Measurements from ENCODE around the gene INPP5K.

INPP5K gene

GRCh38 chr17:1485423-1486376 lies 30.7 kb downstream of the INPP5K start (continued):
- TF ChIP-seq ZNF76 (tag by site-specific recombination; IDR thresholded peaks at IDR 0.05; ENCODE audit: borderline replicate concordance, low read depth) (no peak), GFI1B (tag by site-specific recombination; IDR thresholded peaks at IDR 0.05) (no peak), ZNF184 (tag by site-specific recombination; IDR thresholded peaks at IDR 0.05) (no peak), ZNF449 (tag by site-specific recombination; IDR thresholded peaks at IDR 0.05) (0 out of 2 replicates have a peak, but pooled peaks have one; percentile 26), ZFP69B (tag by site-specific recombination; IDR thresholded peaks at IDR 0.05) (0 out of 2 replicates have a peak, but pooled peaks have one; percentile 13), ZNF558 (tag by site-specific recombination; IDR thresholded peaks at IDR 0.05) (no peak), ZNF398 (tag by site-specific recombination; IDR thresholded peaks at IDR 0.05) (peak; percentile 36; the same call in 1 of the 2 replicates), ZNF596 (tag by site-specific recombination; IDR thresholded peaks at IDR 0.05) (0 out of 2 replicates have a peak, but pooled peaks have one; percentile 9), KLF8 (tag by site-specific recombination; IDR thresholded peaks at IDR 0.05) (peak; percentile 51; the same call in 1 of the 2 replicates), ZNF311 (tag by site-specific recombination; IDR thresholded peaks at IDR 0.05; ENCODE audit: borderline replicate concordance) (no peak), ZNF600 (tag by site-specific recombination; IDR thresholded peaks at IDR 0.05) (no peak), ZSCAN5A (tag by site-specific recombination; IDR thresholded peaks at IDR 0.05) (0 out of 2 replicates have a peak, but pooled peaks have one; percentile 31), ZBTB20 (tag by site-specific recombination; IDR thresholded peaks at IDR 0.05) (peak; percentile 54; the same call in 1 of the 2 replicates)

GRCh38 chr17:1484676-1485422 lies 31.6 kb downstream of the INPP5K start:
- peaks cover 4% of the 10 kb centered on the region; the same call in 1 of the 2 replicates for H3K4me1 ChIP-seq (ENCODE audit: control insufficient read depth, insufficient read depth, low read length)
- ChIA-PET CTCF (interaction anchor here (0.6 to 1.3 kb wide), 2 partner anchors 31 kb away, joined by 3 to 6 read pairs; partner anchors contain the start of gene INPP5K), POLR2A (interaction anchor here (0.5 to 1.3 kb wide), 8 partner anchors 11 to 835 kb away, joined by 3 to 7 read pairs (median 4); partner anchors contain the start of gene YWHAE)
- TF ChIP-seq ZNF404 (tag by site-specific recombination; IDR thresholded peaks at IDR 0.05) (no peak), OVOL3 (tag by site-specific recombination; IDR thresholded peaks at IDR 0.05) (no peak), ZNF521 (tag by site-specific recombination; IDR thresholded peaks at IDR 0.05) (no peak), AEBP2 (tag by site-specific recombination; IDR thresholded peaks at IDR 0.05; ENCODE audit: borderline replicate concordance) (no peak), ZNF585B (tag by site-specific recombination; IDR thresholded peaks at IDR 0.05) (no peak), ZNF658 (tag by site-specific recombination; IDR thresholded peaks at IDR 0.05) (no peak), ZNF266 (tag by site-specific recombination; IDR thresholded peaks at IDR 0.05; ENCODE audit: low read depth) (no peak), ZNF391 (tag by site-specific recombination; IDR thresholded peaks at IDR 0.05; ENCODE audit: borderline replicate concordance, low read depth) (no peak), SCRT2 (tag by site-specific recombination; IDR thresholded peaks at IDR 0.05) (no peak), ATF2 (tag by site-specific recombination; IDR thresholded peaks at IDR 0.05; ENCODE audit: low read depth) (no peak), ZNF645 (tag by site-specific recombination; IDR thresholded peaks at IDR 0.05) (no peak), ZNF335 (tag by site-specific recombination; conservative IDR thresholded peaks at IDR 0.05) (peak; percentile 93)

More at GRCh38 chr17:1484676-1485422, 31.6 kb downstream of the INPP5K start:
- peak overlapping the region; percentile 62 for H3K4me3 ChIP-seq (ENCODE audit: low read depth, low read length)
- peaks cover 13 to 36% of the 10 kb centered on the region in 2 experiments; a peak in 2 of 3 replicates for H3K36me3 ChIP-seq (ENCODE audit: control insufficient read depth in 2 of 2, insufficient read depth in 1 of 2, low read length in 2 of 2)
- H3K9me3 ChIP-seq (ENCODE audit: control insufficient read depth, insufficient read depth, low read depth, low read length): no peaks in the 10 kb centered on the region
- peak overlapping the region; percentile 66; the same call in 1 of the 2 replicates for H3K27ac ChIP-seq (ENCODE audit: extremely low read depth, low read depth, low read length)

All from HEK293 (cell line).